Epithelial cell of proximal tubule (primary cell): ENCODE data around the gene ADAMTSL4. TPM values are rescaled to one million over a fixed set of nuclear protein-coding genes. Genes with fewer than 3 reads are reported as not detected.

Source experiments
- DNase-seq: peaks from one replicate; pipeline ENCODE4 v3.0.0-alpha.2; 2011; ENCODE audit warnings: low read depth
- H3K4me3 ChIP-seq: 2 replicates; pipeline ENCODE4 v1.5.1; 2011; ENCODE audit warnings: low read depth, mild to moderate bottlenecking, low read length
- CTCF ChIP-seq: conservative IDR thresholded peaks from 2 replicates; pipeline ENCODE4 v1.5.1; 2012; ENCODE audit warnings: low read depth, mild to moderate bottlenecking, low read length
- total RNA-seq: library from RNA; depleted of rRNA; stranded (reverse); fragments of >200 nt; gene quantifications from 2 replicates; pipeline ENCODE4 v1.2.3, GENCODE V29; 2015

ADAMTSL4 gene
- total RNA-seq, 1 donor from 2014 or later, result 7.3 TPM

- no peak for DNase-seq
- no peak overlapping the region for H3K4me3 ChIP-seq
- no peak for TF ChIP-seq CTCF
Observed at GRCh38 chr1:150512846-150513245, 36.4 kb upstream of the ADAMTSL4 start.

GRCh38 chr1:150513351-150513791 is 35.8 kb upstream of the ADAMTSL4 start:
- no peak overlapping the region for H3K4me3 ChIP-seq
- TF ChIP-seq CTCF, result no peak
- DNase-seq, result no peak

- no peak for TF ChIP-seq CTCF
- H3K4me3 ChIP-seq, result no peak overlapping the region
- DNase-seq, result no peak
Observed at GRCh38 chr1:150514260-150514659, 34.9 kb upstream of the ADAMTSL4 start.

- DNase-seq, result no peak
- TF ChIP-seq CTCF, result no peak
- peak overlapping the region; percentile 72 for H3K4me3 ChIP-seq
Observed at GRCh38 chr1:150514913-150515327, 34.3 kb upstream of the ADAMTSL4 start.

- no peak for DNase-seq
- no peak for TF ChIP-seq CTCF
Observed at GRCh38 chr1:150515328-150516049, 33.7 kb upstream of the ADAMTSL4 start, which contains the start of gene FALEC. Gene FALEC (plus strand): TSS chr1:150515752.

GRCh38 chr1:150516050-150516591 is 33.1 kb upstream of the ADAMTSL4 start:
- peak; percentile 3 for TF ChIP-seq CTCF
- H3K4me3 ChIP-seq, result peak overlapping the region; percentile 72
- DNase-seq, result no peak

More at GRCh38 chr1:150515328-150516049, 33.7 kb upstream of the ADAMTSL4 start, which contains the start of gene FALEC:
- H3K4me3 ChIP-seq, result peak within 1 kb of the TSS; percentile 72
